HEK293 (cell line): Measurements from ENCODE around the gene PI4KA.
"Not testable (repeated sequence)": the region's sequence is repeated elsewhere in the genome, so short reads cannot be mapped to it uniquely, and the experiment has no call there.

Source experiments
- CTCF ChIA-PET: fragments of 350-600 bp; formaldehyde crosslinking; extraction: SDS; loops from one replicate; lab custom pipeline; 2021; ENCODE audit warnings: antibody characterized with exemption; lab: Yijun Ruan, JAX
- POLR2A ChIA-PET: fragments of 300-600 bp; formaldehyde crosslinking; extraction: SDS; loops from one replicate; lab custom pipeline; 2020; ENCODE audit warnings: antibody characterized with exemption, inconsistent platforms; lab: Yijun Ruan, JAX
- H3K27ac ChIP-seq: fragments of 200-500 bp; sonication (Bioruptor generic); 2 replicates; pipeline ENCODE4 v1.5.1; 2014; ENCODE audit warnings: low read depth, low read length, control low read depth, inconsistent platforms; ENCODE audit errors: extremely low read depth
- H3K36me3 ChIP-seq, 2 experiments: fragments of 200-500 bp in 1 of 2; sonication (Bioruptor generic) in 1 of 2; 1 replicate in 1 of 2; 2 replicates in 1 of 2; pipeline ENCODE4 v1.5.1; 2014 to 2017; ENCODE audit warnings: inconsistent platforms in 2 of 2, low read length in 2 of 2; ENCODE audit not compliant: control insufficient read depth in 2 of 2, insufficient read depth in 1 of 2
- H3K4me1 ChIP-seq: fragments of 200-500 bp; sonication (Bioruptor generic); 2 replicates; pipeline ENCODE4 v1.5.1; 2014; ENCODE audit warnings: mild to moderate bottlenecking, low read length, inconsistent platforms; ENCODE audit not compliant: control insufficient read depth, insufficient read depth
- H3K4me3 ChIP-seq: 2 replicates; pipeline ENCODE4 v1.5.1; 2011; ENCODE audit warnings: low read depth, mild to moderate bottlenecking, control low read depth, low read length, moderate library complexity
- H3K9me3 ChIP-seq: fragments of 200-500 bp; sonication (Bioruptor generic); 2 replicates; pipeline ENCODE4 v1.5.1; 2014; ENCODE audit warnings: low read depth, low read length, inconsistent platforms; ENCODE audit not compliant: control insufficient read depth, insufficient read depth
- BCL11A ChIP-seq: fragments of 450-650 bp; formaldehyde crosslinking; IDR thresholded peaks from 2 replicates; pipeline ENCODE4 v1.5.1; 2016; ENCODE audit warnings: low read depth, missing biosample characterization, missing genetic modification characterization
- EGR2 ChIP-seq: fragments of 450-650 bp; formaldehyde crosslinking; IDR thresholded peaks from 2 replicates; pipeline ENCODE4 v1.5.1; 2016; ENCODE audit warnings: low read depth, missing biosample characterization, missing genetic modification characterization
- KLF10 ChIP-seq: fragments of 450-650 bp; IDR thresholded peaks from 2 replicates; pipeline ENCODE4 v1.5.1; 2018; ENCODE audit warnings: missing biosample characterization, mild to moderate bottlenecking, missing genetic modification characterization
- SCRT2 ChIP-seq: fragments of 450-650 bp; formaldehyde crosslinking; IDR thresholded peaks from 2 replicates; pipeline ENCODE4 v1.5.1; 2016; ENCODE audit warnings: missing biosample characterization, missing genetic modification characterization
- ZFHX2 ChIP-seq: fragments of 450-650 bp; formaldehyde crosslinking; conservative IDR thresholded peaks from 2 replicates; pipeline ENCODE4 v1.5.1; 2016; ENCODE audit warnings: missing biosample characterization, missing genetic modification characterization
- ZNF155 ChIP-seq: fragments of 450-650 bp; formaldehyde crosslinking; IDR thresholded peaks from 2 replicates; pipeline ENCODE4 v1.5.1; 2016; ENCODE audit warnings: missing biosample characterization, missing genetic modification characterization
- ZNF19 ChIP-seq: fragments of 450-650 bp; formaldehyde crosslinking; IDR thresholded peaks from 2 replicates; pipeline ENCODE4; 2016; ENCODE audit warnings: missing biosample characterization, missing genetic modification characterization, low read depth
- ZNF223 ChIP-seq: fragments of 450-650 bp; formaldehyde crosslinking; IDR thresholded peaks from 2 replicates; pipeline ENCODE4 v1.5.1; 2016; ENCODE audit warnings: missing biosample characterization, missing genetic modification characterization
- ZNF398 ChIP-seq: fragments of 450-650 bp; formaldehyde crosslinking; IDR thresholded peaks from 2 replicates; pipeline ENCODE4 v1.5.1; 2017; ENCODE audit warnings: missing biosample characterization, missing genetic modification characterization
- ZNF664 ChIP-seq: fragments of 450-650 bp; formaldehyde crosslinking; IDR thresholded peaks from 2 replicates; pipeline ENCODE4 v1.5.1; 2016; ENCODE audit warnings: missing biosample characterization, missing genetic modification characterization
- ZXDB ChIP-seq: fragments of 450-650 bp; formaldehyde crosslinking; IDR thresholded peaks from 2 replicates; pipeline ENCODE4 v1.5.1; 2016; ENCODE audit warnings: missing biosample characterization, missing genetic modification characterization

PI4KA gene

DNA sequence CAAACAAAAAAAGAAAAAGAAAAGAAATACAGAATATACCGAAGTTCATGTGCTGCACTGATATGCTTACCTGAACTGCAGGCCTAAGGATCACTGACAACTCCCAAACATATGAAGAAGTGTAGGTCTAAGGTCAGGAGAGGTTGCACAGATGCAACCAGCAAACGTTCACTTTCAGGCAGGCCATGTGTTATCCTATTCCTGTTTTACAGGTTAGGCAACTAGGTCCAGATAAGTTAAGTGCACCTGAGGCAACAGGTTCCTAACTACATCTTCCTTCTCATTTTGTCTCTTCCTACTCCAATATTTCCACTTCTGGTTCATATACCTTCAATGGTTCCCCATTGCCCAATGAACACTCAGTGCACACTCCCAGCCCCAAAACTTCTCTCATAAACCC lies 15.1 kb downstream of the PI4KA start:
- no peaks in the 10 kb centered on the region for H3K4me1 ChIP-seq
- H3K9me3 ChIP-seq = no peaks in the 10 kb centered on the region
- H3K27ac ChIP-seq = no peak overlapping the region
- POLR2A ChIA-PET = no interaction called here
- TF ChIP-seq ZNF664 (no peak), BCL11A (no peak), ZXDB (no peak), SCRT2 (peak; percentile 79), ZNF155 (tag by site-specific recombination) (no peak), ZNF223 (tag by site-specific recombination) (no peak), KLF10 (tag by site-specific recombination) (no peak)
- CTCF ChIA-PET = no interaction called here
- no peaks in the 10 kb centered on the region for H3K36me3 ChIP-seq
- no peak overlapping the region for H3K4me3 ChIP-seq

GRCh38 chr22:20840646-20841371 lies 17.8 kb downstream of the PI4KA start:
- Histone ChIP-seq H3K27ac (no peak overlapping the region), H3K9me3 (no peaks in the 10 kb centered on the region), H3K36me3 (no peaks in the 10 kb centered on the region)
- ChIA-PET POLR2A (no interaction called here), CTCF (interaction anchor here (0.5 kb wide), 1 partner anchor 373 kb away, joined by 3 read pairs; no protein-coding TSS in a partner anchor)
- TF ChIP-seq ZNF398 (no peak), EGR2 (tag by site-specific recombination) (peak; percentile 16; the same call in 1 of the 2 replicates), ZFHX2 (peak; percentile 33; the same call in 1 of the 2 replicates)
- TF ChIP-seq, all 188 proteins: peak for 2
- H3K4me1 ChIP-seq = no peaks in the 10 kb centered on the region
- no peak overlapping the region for H3K4me3 ChIP-seq

DNA sequence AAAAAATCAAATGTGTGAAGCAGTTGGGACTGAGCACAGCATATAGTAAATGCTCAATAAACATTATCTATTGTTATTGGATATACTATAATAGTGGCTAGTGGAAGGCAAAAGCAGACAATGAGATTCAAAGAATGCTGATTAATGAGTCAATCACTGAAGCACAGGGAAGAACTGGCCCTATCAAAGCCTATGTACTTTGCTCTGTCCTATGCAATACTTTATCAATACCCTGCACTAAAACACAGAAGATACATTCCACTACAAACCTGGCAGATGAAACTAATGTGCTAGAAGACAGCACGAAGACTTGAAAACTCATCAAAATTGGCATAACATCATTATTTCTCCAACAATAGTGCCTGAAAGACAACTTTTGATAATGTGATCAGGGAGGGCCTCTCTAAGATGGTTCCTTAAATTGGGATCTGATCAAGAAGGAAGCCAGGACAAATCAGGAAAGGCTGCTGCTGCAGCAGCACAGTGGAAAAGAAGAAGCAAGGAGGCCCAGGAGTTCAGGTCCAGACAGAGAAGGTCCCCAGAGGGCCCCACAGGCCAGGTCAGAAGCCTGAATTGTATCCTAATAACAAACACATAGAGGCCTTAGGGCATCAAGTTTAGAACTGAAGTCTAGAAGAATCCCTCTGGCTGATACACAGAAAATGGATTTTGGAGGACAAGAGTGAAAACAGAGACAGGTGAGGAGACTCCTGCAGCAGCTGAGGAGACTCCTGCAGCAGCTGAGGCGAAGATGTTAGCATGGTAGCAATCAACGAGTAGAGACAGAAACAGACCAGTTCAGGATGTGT lies 18.6 kb downstream of the PI4KA start:
- H3K36me3 ChIP-seq = no peaks in the 10 kb centered on the region
- no peak for TF ChIP-seq ZNF19 (tag by site-specific recombination)
- TF ChIP-seq ZNF664 = peak; percentile 82
- TF ChIP-seq, all 188 proteins: peak for 1
- H3K27ac ChIP-seq = no peak overlapping the region
- no peak overlapping the region for H3K4me3 ChIP-seq
- POLR2A ChIA-PET = no interaction called here
- H3K9me3 ChIP-seq = no peaks in the 10 kb centered on the region
- H3K4me1 ChIP-seq = no peaks in the 10 kb centered on the region
- CTCF ChIA-PET = interaction anchor here (1.0 kb wide), 1 partner anchor 46 kb away, joined by 4 read pairs; no protein-coding TSS in a partner anchor

- POLR2A ChIA-PET, H3K4me3 ChIP-seq, H3K4me1 ChIP-seq, H3K36me3 ChIP-seq, H3K9me3 ChIP-seq, H3K27ac ChIP-seq: not testable (repeated sequence)
- CTCF ChIA-PET = interaction anchor here (1.0 to 2.3 kb wide), 3 partner anchors 35 to 55 kb away, joined by 3 to 9 read pairs (median 4); no protein-coding TSS in a partner anchor
Observed at GRCh38 chr22:20839354-20839753, 19.3 kb downstream of the PI4KA start.
